A549 (cell line): ENCODE measurements around the gene SSC5D.
A peak's percentile ranks its signal among the peaks of the same experiment; 100 is the strongest.

ENCODE experiments used
- PHF8 ChIP-seq: fragments of 200-600 bp; sonication (generic); IDR thresholded peaks from 2 replicates; pipeline ENCODE4 v1.6.1; 2016; ENCODE audit warnings: low read depth, mild to moderate bottlenecking, antibody characterized with exemption, moderate library complexity, borderline replicate concordance
- POLR2A ChIP-seq: IDR thresholded peaks from 2 replicates; pipeline ENCODE4 v1.6.1; 2012; ENCODE audit warnings: mild to moderate bottlenecking, low read length
- TF ChIP-seq, protein P1 (sequence below): fragments of >200 bp; sonication (Bioruptor Twin); formaldehyde crosslinking; IDR thresholded peaks from 3 replicates; pipeline ENCODE4 v1.5.1; 2016
- TF ChIP-seq, protein P2 (sequence below): IDR thresholded peaks from 2 replicates; pipeline ENCODE4 v1.6.1; 2012

GRCh38 chr19:55484593-55485438, 3.4 kb upstream of the SSC5D start, which contains the start of gene NAT14:
- TF ChIP-seq, protein P1, sequence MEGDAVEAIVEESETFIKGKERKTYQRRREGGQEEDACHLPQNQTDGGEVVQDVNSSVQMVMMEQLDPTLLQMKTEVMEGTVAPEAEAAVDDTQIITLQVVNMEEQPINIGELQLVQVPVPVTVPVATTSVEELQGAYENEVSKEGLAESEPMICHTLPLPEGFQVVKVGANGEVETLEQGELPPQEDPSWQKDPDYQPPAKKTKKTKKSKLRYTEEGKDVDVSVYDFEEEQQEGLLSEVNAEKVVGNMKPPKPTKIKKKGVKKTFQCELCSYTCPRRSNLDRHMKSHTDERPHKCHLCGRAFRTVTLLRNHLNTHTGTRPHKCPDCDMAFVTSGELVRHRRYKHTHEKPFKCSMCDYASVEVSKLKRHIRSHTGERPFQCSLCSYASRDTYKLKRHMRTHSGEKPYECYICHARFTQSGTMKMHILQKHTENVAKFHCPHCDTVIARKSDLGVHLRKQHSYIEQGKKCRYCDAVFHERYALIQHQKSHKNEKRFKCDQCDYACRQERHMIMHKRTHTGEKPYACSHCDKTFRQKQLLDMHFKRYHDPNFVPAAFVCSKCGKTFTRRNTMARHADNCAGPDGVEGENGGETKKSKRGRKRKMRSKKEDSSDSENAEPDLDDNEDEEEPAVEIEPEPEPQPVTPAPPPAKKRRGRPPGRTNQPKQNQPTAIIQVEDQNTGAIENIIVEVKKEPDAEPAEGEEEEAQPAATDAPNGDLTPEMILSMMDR, result no peak
- TF ChIP-seq PHF8 (no peak; the same call in 1 of the 2 replicates), POLR2A (peak; percentile 22)
- TF ChIP-seq, protein P2, sequence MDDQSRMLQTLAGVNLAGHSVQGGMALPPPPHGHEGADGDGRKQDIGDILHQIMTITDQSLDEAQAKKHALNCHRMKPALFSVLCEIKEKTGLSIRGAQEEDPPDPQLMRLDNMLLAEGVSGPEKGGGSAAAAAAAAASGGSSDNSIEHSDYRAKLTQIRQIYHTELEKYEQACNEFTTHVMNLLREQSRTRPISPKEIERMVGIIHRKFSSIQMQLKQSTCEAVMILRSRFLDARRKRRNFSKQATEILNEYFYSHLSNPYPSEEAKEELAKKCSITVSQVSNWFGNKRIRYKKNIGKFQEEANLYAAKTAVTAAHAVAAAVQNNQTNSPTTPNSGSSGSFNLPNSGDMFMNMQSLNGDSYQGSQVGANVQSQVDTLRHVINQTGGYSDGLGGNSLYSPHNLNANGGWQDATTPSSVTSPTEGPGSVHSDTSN, result peak; percentile 56
